A549 (cell line): ENCODE measurements around the gene ERAL1. TPM values are rescaled to one million over a fixed set of nuclear protein-coding genes. Genes with fewer than 3 reads are reported as not detected.
A peak's percentile ranks its signal among the peaks of the same experiment; 100 is the strongest.

Source experiments
- ATAC-seq, 2 experiments: fragments of 200-7000 bp in 1 of 2; fragments of >200 bp in 1 of 2; cut with Nextera tagmentation in 1 of 2; cut with Tn5 transposase in 1 of 2; 3 replicates each; pipeline versions ENCODE4 v1.8.0 to v1.9.1; 2018 to 2020; ENCODE audit warnings: mild to moderate bottlenecking in 1 of 2, moderate library complexity in 1 of 2
- CTCF ChIA-PET: fragments of 300-600 bp; sonication (Branson Sonifier 250); formaldehyde crosslinking; extraction: SDS; loops from one replicate; lab custom pipeline; 2021; ENCODE audit warnings: antibody characterized with exemption, inconsistent platforms; lab: Yijun Ruan, JAX
- POLR2A ChIA-PET: fragments of 350-600 bp; formaldehyde crosslinking; extraction: SDS; loops from one replicate; lab custom pipeline; 2021; ENCODE audit warnings: antibody characterized with exemption, inconsistent platforms; lab: Yijun Ruan, JAX
- DNase-seq, 2 experiments: peaks; one replicate each; pipeline versions ENCODE4 v3.0.0 to v3.0.0-alpha.2; 2011 to 2016; ENCODE audit warnings: low read depth in 1 of 2, low spot score in 1 of 2
- FAIRE-seq: peaks from 2 replicates; lab custom pipeline; 2011; peaks lifted over from hg19 to GRCh38; lab: Jason Lieb, UNC
- H3K27ac ChIP-seq, 2 experiments: fragments of >200 bp; sonication (Bioruptor Twin); formaldehyde crosslinking; 3 replicates each; pipeline ENCODE4 v1.5.1; 2016 to 2017
- H3K4me1 ChIP-seq: fragments of >200 bp; sonication (Bioruptor Twin); formaldehyde crosslinking; 3 replicates; pipeline ENCODE4 v1.6.1; 2016
- H3K4me2 ChIP-seq: fragments of >200 bp; sonication (Bioruptor Twin); formaldehyde crosslinking; 3 replicates; pipeline ENCODE4 v1.6.1; 2016
- H3K4me3 ChIP-seq: fragments of >200 bp; sonication (Bioruptor Twin); formaldehyde crosslinking; 3 replicates; pipeline ENCODE4 v1.5.1; 2016
- H3K9me3 ChIP-seq: fragments of >200 bp; sonication (Bioruptor Twin); formaldehyde crosslinking; 3 replicates; pipeline ENCODE4 v1.6.1; 2016
- CBX2 ChIP-seq: fragments of 200-600 bp; sonication (generic); IDR thresholded peaks from 2 replicates; pipeline ENCODE4 v1.6.1; 2016; ENCODE audit warnings: low read depth, mild to moderate bottlenecking, borderline replicate concordance
- EHF ChIP-seq: fragments of 250-450 bp; sonication (Bioruptor Pico); IDR thresholded peaks from 2 replicates; pipeline ENCODE4 v1.5.0; 2020; ENCODE audit warnings: mild to moderate bottlenecking
- EHMT2 ChIP-seq: fragments of 200-600 bp; sonication (generic); IDR thresholded peaks from 2 replicates; pipeline ENCODE4 v1.6.1; 2016; ENCODE audit warnings: antibody characterized with exemption, low read depth, mild to moderate bottlenecking, moderate library complexity
- GATA3 ChIP-seq: IDR thresholded peaks from 2 replicates; pipeline ENCODE4 v1.6.1; 2012; ENCODE audit warnings: borderline replicate concordance
- HDAC2 ChIP-seq: fragments of 200-600 bp; sonication (generic); IDR thresholded peaks from 2 replicates; pipeline ENCODE4 v1.6.1; 2016
- HEYL ChIP-seq: fragments of 250-450 bp; sonication (Bioruptor Pico); IDR thresholded peaks from 2 replicates; pipeline ENCODE4 v1.8.0; 2021; ENCODE audit warnings: mild to moderate bottlenecking, moderate library complexity
- KDM1A ChIP-seq: fragments of 200-600 bp; sonication (generic); IDR thresholded peaks from 2 replicates; pipeline ENCODE4 v1.6.1; 2016; ENCODE audit warnings: low read depth, mild to moderate bottlenecking
- MAZ ChIP-seq: fragments of 150-350 bp; IDR thresholded peaks from 2 replicates; pipeline ENCODE4 v1.6.1; 2014; ENCODE audit warnings: antibody characterized with exemption, low read depth, low read length, borderline replicate concordance
- MYC ChIP-seq: IDR thresholded peaks from 2 replicates; pipeline ENCODE4 v1.6.1; 2012; ENCODE audit warnings: mild to moderate bottlenecking, inconsistent platforms, low read length, improper control_type of control experiment, borderline replicate concordance
- NFE2L2 ChIP-seq: fragments of 150-350 bp; conservative IDR thresholded peaks from 2 replicates; pipeline ENCODE4 v1.6.1; 2014; ENCODE audit warnings: low read length
- PHF8 ChIP-seq: fragments of 200-600 bp; sonication (generic); IDR thresholded peaks from 2 replicates; pipeline ENCODE4 v1.6.1; 2016; ENCODE audit warnings: low read depth, mild to moderate bottlenecking, antibody characterized with exemption, moderate library complexity, borderline replicate concordance
- POLR2A ChIP-seq: IDR thresholded peaks from 2 replicates; pipeline ENCODE4 v1.6.1; 2012; ENCODE audit warnings: mild to moderate bottlenecking, low read length
- RAD21 ChIP-seq, 2 experiments: fragments of >200 bp in 1 of 2; sonication (Bioruptor Twin) in 1 of 2; formaldehyde crosslinking in 1 of 2; IDR thresholded peaks in 1 of 2; conservative IDR thresholded peaks in 1 of 2; 2 replicates in 1 of 2; 3 replicates in 1 of 2; pipeline ENCODE4 v1.6.1; 2012 to 2018; ENCODE audit warnings: inconsistent platforms in 1 of 2
- RCOR1 ChIP-seq: fragments of 150-350 bp; IDR thresholded peaks from 2 replicates; pipeline ENCODE4 v1.6.1; 2014; ENCODE audit warnings: antibody characterized with exemption, low read length, low read depth
- RFX5 ChIP-seq: fragments of 450-650 bp; IDR thresholded peaks from 2 replicates; pipeline ENCODE4 v1.7.1; 2014; ENCODE audit warnings: antibody characterized with exemption, mild to moderate bottlenecking, moderate library complexity
- TFCP2L1 ChIP-seq: fragments of 250-450 bp; sonication (Bioruptor Pico); IDR thresholded peaks from 2 replicates; pipeline ENCODE4 v1.5.0; 2021; ENCODE audit warnings: mild to moderate bottlenecking
- WGBS: methylation state at CpG from one replicate; pipeline ENCODE4 v1.1.6; 2017; ENCODE audit errors: missing lambda C conversion rate; 5-methylcytosine and 5-hydroxymethylcytosine counted together
- polyA plus RNA-seq, 4 experiments: library from polyadenylated mRNA; depleted of rRNA in 3 of 4; stranded (reverse); fragments of >200 nt; fragmentation: RNase III in 1 of 4; extraction: RNeasy Plus Mini Kit Qiagen cat#74134 plus additional on column Dnase treatment in 1 of 4; gene quantifications; 2 replicates in 3 of 4; 3 replicates in 1 of 4; pipeline ENCODE4 v1.2.3, GENCODE V29; 2011 to 2017
- TF ChIP-seq, protein P1 (sequence below): fragments of 250-450 bp; sonication (Bioruptor Pico); IDR thresholded peaks from 2 replicates; pipeline ENCODE4 v1.5.0; 2021; ENCODE audit warnings: mild to moderate bottlenecking, moderate library complexity, borderline replicate concordance
- TF ChIP-seq, protein P2 (sequence below): fragments of 450-650 bp; IDR thresholded peaks from 2 replicates; pipeline ENCODE4 v1.6.1; 2014; ENCODE audit warnings: antibody characterized with exemption
- TF ChIP-seq, protein P3 (sequence below): fragments of 250-450 bp; sonication (Bioruptor Pico); IDR thresholded peaks from 2 replicates; pipeline ENCODE4 v1.5.0; 2020; ENCODE audit warnings: low read depth, mild to moderate bottlenecking, moderate library complexity
- TF ChIP-seq, protein P4 (sequence below): IDR thresholded peaks from 2 replicates; pipeline ENCODE4 v1.6.1; 2012
- TF ChIP-seq, protein P5 (sequence below): IDR thresholded peaks from 2 replicates; pipeline ENCODE4 v1.6.1; 2012

The ERAL1 gene
- polyA plus RNA-seq, 2 of the 4 experiments (the other 2 are of a cell fraction) = 78.9 to 88.3 TPM

DNA sequence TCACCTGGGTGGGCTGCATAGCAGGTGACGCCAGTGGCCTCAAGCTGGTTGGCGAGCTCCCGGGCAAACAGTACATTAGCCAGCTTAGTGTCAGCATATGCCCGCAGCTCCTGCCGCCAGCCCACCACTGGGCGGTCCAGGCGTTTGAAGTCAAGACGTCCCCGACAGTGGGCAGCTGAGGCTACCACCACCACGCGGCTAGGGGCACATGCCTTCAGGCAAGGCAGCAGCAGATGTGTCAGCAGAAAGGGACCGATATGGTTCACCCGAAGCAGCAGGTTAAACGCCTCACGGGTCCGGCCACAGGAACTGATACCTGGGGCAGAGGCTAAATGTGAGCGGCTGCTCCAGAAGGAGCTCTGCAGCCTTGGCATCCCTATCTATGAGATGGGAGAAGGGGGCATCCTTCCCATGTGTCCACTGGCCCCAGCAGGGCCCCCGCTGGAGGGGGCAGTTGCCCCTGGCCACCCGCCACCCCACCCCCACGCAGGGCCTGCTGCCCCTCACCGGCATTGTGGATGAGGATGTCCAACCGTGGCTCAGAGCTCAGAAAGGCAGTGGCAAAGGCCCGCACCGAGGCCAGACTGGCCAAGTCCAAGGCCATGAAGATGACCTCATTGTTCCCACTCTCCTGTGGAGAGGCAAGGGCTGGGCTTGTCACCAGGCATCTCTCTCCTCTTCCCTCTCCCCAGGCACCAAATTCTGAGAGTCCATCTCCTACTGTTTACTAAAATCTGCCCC is 46.3 kb downstream of the ERAL1 start:
- ATAC-seq (no peak), DNase-seq (no peak), FAIRE-seq (no peak)
- ChIA-PET CTCF (interaction anchor here (0.6 to 34.7 kb wide), 14 partner anchors 10 to 214 kb away, joined by 3 to 685 read pairs (median 6); partner anchors contain the start of genes NEK8 and TLCD1), POLR2A (interaction anchor here (0.9 kb wide), 1 partner anchor 181 kb away, joined by 4 read pairs; the partner anchor contains the start of gene RPL23A)
- Histone ChIP-seq H3K27ac (no peak overlapping the region), H3K4me1 (peaks cover 17% of the 10 kb centered on the region), H3K4me3 (no peak overlapping the region), H3K4me2 (peak overlapping the region; percentile 95; the same call in 2 of the 3 replicates), H3K9me3 (no peaks in the 10 kb centered on the region)
- 93% methylated on average over 21 of the region's 24 CpGs for WGBS
- TF ChIP-seq, protein P1, sequence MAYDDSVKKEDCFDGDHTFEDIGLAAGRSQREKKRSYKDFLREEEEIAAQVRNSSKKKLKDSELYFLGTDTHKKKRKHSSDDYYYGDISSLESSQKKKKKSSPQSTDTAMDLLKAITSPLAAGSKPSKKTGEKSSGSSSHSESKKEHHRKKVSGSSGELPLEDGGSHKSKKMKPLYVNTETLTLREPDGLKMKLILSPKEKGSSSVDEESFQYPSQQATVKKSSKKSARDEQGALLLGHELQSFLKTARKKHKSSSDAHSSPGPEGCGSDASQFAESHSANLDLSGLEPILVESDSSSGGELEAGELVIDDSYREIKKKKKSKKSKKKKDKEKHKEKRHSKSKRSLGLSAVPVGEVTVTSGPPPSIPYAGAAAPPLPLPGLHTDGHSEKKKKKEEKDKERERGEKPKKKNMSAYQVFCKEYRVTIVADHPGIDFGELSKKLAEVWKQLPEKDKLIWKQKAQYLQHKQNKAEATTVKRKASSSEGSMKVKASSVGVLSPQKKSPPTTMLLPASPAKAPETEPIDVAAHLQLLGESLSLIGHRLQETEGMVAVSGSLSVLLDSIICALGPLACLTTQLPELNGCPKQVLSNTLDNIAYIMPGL (CRISPR knock-in tag) = no peak
- no peak for TF ChIP-seq EHF (CRISPR knock-in tag)
- TF ChIP-seq, protein P2, sequence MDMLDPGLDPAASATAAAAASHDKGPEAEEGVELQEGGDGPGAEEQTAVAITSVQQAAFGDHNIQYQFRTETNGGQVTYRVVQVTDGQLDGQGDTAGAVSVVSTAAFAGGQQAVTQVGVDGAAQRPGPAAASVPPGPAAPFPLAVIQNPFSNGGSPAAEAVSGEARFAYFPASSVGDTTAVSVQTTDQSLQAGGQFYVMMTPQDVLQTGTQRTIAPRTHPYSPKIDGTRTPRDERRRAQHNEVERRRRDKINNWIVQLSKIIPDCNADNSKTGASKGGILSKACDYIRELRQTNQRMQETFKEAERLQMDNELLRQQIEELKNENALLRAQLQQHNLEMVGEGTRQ = no peak
- no peak for TF ChIP-seq GATA3
- no peak for TF ChIP-seq TFCP2L1 (CRISPR knock-in tag)
- no peak for TF ChIP-seq POLR2A
- TF ChIP-seq CBX2 = no peak
- TF ChIP-seq, protein P3, sequence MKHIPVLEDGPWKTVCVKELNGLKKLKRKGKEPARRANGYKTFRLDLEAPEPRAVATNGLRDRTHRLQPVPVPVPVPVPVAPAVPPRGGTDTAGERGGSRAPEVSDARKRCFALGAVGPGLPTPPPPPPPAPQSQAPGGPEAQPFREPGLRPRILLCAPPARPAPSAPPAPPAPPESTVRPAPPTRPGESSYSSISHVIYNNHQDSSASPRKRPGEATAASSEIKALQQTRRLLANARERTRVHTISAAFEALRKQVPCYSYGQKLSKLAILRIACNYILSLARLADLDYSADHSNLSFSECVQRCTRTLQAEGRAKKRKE = no peak

DNA sequence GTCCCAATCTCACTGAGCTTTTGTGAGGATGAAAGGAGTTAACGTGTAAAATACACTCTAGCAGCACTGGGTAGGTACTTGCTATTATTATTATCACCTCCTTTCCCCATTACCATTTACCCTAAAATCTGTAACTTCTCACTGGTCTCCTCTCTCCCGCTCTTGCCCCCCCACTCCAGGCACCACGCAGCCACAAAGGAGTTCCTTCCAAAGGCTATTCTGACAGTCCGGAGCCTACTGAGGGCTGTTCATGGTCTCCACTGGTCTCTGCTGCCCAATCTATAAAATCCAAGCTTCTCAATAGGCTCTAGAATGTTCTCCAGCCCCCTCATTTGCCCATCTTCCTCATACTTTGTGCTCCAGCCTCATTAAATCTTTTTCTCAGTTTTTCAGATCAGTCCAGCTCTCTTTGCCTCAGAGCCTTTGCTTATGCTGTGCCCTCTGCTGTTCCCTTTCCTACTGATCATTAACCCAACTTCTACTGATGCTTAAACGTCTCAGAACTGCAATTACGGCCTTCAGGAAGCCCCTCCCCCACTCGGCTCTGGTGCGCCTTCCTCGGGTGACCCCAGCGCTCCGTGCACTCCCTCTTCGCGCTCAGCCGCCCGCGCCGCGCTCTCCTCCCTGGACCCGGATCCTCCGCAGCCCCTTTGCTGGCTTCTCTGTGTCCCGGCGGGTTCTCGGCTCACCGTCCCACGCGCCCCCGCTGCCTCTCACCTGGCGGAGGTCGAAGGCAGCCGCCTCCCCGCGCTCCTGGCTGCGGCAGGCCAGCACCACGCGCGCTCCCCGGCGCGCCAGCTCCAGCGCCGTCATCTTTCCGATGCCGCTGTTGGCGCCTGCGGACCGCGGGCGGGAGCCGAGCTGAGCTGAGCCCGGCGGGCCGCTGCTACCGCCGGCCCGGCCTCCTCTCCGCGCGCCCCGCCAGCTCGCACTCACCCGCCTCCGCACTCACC is 47.3 kb downstream of the ERAL1 start:
- Histone ChIP-seq H3K4me3 (peak overlapping the region; percentile 87), H3K4me1 (peaks cover 12% of the 10 kb centered on the region), H3K4me2 (peak overlapping the region; percentile 95), H3K9me3 (no peaks in the 10 kb centered on the region), H3K27ac (peak overlapping the region; percentile 76 to 84)
- ChIA-PET CTCF (interaction anchor here (0.6 to 34.7 kb wide), 34 partner anchors 11 to 215 kb away, joined by 3 to 685 read pairs (median 5); partner anchors contain the start of genes FAM222B, NEK8, PHF12 and TLCD1), POLR2A (interaction anchor here (0.9 kb wide), 1 partner anchor 182 kb away, joined by 4 read pairs; the partner anchor contains the start of gene RPL23A)
- DNase-seq = peak; percentile 36 to 40
- 10% methylated on average over 39 of the region's 62 CpGs for WGBS
- no peak for FAIRE-seq
- no peak for TF ChIP-seq RCOR1
- peak; percentile 73 for TF ChIP-seq HDAC2
- TF ChIP-seq KDM1A = peak; percentile 65; the same call in 1 of the 2 replicates
- TF ChIP-seq PHF8 = peak; percentile 71
- peak; percentile 34 to 45 for ATAC-seq

- ATAC-seq (peak; percentile 91 to 94), FAIRE-seq (peak; percentile 61), DNase-seq (peak; percentile 97)
- ChIA-PET POLR2A (no interaction called here), CTCF (interaction anchor here (0.6 to 34.7 kb wide), 41 partner anchors 12 to 285 kb away, joined by 3 to 685 read pairs (median 5); partner anchors contain the start of genes FAM222B, NEK8, PHF12 and TLCD1)
- Histone ChIP-seq H3K9me3 (no peaks in the 10 kb centered on the region), H3K4me1 (peaks cover 10% of the 10 kb centered on the region), H3K4me3 (peak within 1 kb of the TSS; percentile 87), H3K4me2 (peak within 1 kb of the TSS; percentile 95), H3K27ac (peak within 1 kb of the TSS; percentile 76 to 84)
- 7% methylated on average over 15 of the region's 55 CpGs for WGBS
- TF ChIP-seq, protein P4, sequence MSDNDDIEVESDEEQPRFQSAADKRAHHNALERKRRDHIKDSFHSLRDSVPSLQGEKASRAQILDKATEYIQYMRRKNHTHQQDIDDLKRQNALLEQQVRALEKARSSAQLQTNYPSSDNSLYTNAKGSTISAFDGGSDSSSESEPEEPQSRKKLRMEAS = peak; percentile 97
- TF ChIP-seq NFE2L2 (0 out of 2 replicates have a peak, but pooled peaks have one; percentile 19), HEYL (CRISPR knock-in tag) (no peak), MYC (peak; percentile 95), RFX5 (peak; percentile 59), MAZ (peak; percentile 76; the same call in 1 of the 2 replicates), RAD21 (conservative IDR thresholded peaks at IDR 0.05 in 1 of 2, IDR thresholded peaks at IDR 0.05 in 1 of 2) (peak; percentile 63 to 70), EHMT2 (no peak)
- TF ChIP-seq, protein P5, sequence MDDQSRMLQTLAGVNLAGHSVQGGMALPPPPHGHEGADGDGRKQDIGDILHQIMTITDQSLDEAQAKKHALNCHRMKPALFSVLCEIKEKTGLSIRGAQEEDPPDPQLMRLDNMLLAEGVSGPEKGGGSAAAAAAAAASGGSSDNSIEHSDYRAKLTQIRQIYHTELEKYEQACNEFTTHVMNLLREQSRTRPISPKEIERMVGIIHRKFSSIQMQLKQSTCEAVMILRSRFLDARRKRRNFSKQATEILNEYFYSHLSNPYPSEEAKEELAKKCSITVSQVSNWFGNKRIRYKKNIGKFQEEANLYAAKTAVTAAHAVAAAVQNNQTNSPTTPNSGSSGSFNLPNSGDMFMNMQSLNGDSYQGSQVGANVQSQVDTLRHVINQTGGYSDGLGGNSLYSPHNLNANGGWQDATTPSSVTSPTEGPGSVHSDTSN = no peak; the same call in 1 of the 2 replicates
Observed at GRCh38 chr17:28902819-28903545, 48.2 kb downstream of the ERAL1 start, which contains the start of gene DHRS13. Gene DHRS13 (minus strand): TSS chr17:28903079. CDS start chr17:28902944, 135 bp downstream.
